ENCODE data around the gene UHRF1. TPM values are rescaled to one million over a fixed set of nuclear protein-coding genes. Genes with fewer than 3 reads are reported as not detected.
A peak's percentile ranks its signal among the peaks of the same experiment; 100 is the strongest.

The UHRF1 gene
- total and polyA plus RNA-seq, 2 of the 13 experiments (the other 11 are each of a cell fraction or from before 2014, with no cell fraction given) = 6.8 to 78.4 TPM

- DNase-seq (ENCODE audit: low spot score) (no peak), ATAC-seq (no peak), FAIRE-seq (no peak)
- H3K27me3 ChIP-seq (ENCODE audit: control insufficient read depth in 1 of 2, insufficient read depth in 2 of 2, low read length in 2 of 2) = no peaks in the 10 kb centered on the region; a peak in 1 of 5 replicates
- H3K27ac ChIP-seq (ENCODE audit: extremely low read length, insufficient read depth, low read length) = peak overlapping the region; percentile 45
- CTCF ChIA-PET (ENCODE audit: low intra/inter-chr PET ratio, low total read pairs) = no interaction called here
- peak overlapping the region; percentile 97 for H3K4me2 ChIP-seq (ENCODE audit: low read depth, low read length)
- BruUV-seq (replicated peaks) = TSS peak; percentile 72
- under 1% methylated on average over 17 of the region's 25 CpGs for WGBS (ENCODE audit: low lambda C conversion rate)
- H3K9ac ChIP-seq (ENCODE audit: insufficient read depth, low read depth, low read length) = peak overlapping the region; percentile 73
- no peak overlapping the region for H2AFZ ChIP-seq (ENCODE audit: low read length)
- H3K79me2 ChIP-seq (ENCODE audit: insufficient read depth, low read length) = peaks cover 46% of the 10 kb centered on the region
- H4K20me1 ChIP-seq (ENCODE audit: insufficient read depth, low read length) = peaks cover 40% of the 10 kb centered on the region
- intact Hi-C loops (cut with micrococcal nuclease; ENCODE audit: unreplicated experiment) = no loop called here
- POLR2A ChIA-PET = interaction anchor here (1.2 to 1.6 kb wide), 2 partner anchors 102 to 157 kb away, joined by 3 to 8 read pairs; partner anchors contain the start of gene PLIN3
- no peaks in the 10 kb centered on the region for H3K9me3 ChIP-seq (ENCODE audit: low read length)
- in situ Hi-C loops (cut with HindIII; ENCODE audit: extremely low pct_ligation_motif_present, low pct_unique_long_range_greater_than_20kb) = no loop called here
- no peaks in the 10 kb centered on the region for H3K36me3 ChIP-seq (replicated peaks in 1 of 2; ENCODE audit: control insufficient read depth in 1 of 2, insufficient read depth in 2 of 2, low read length in 2 of 2)
- H3K4me3 ChIP-seq (replicated peaks in 1 of 3; ENCODE audit: insufficient read depth in 1 of 3, low read depth in 2 of 3, low read length in 3 of 3) = peak overlapping the region; percentile 73 to 93 (median 82)
- H3K4me1 ChIP-seq (ENCODE audit: insufficient read depth, low read length) = peaks cover 41% of the 10 kb centered on the region
- TF ChIP-seq NFE2L1 (CRISPR knock-in tag; IDR thresholded peaks at IDR 0.05; ENCODE audit: borderline replicate concordance) (no peak), KDM2A (CRISPR knock-in tag; IDR thresholded peaks at IDR 0.05; ENCODE audit: borderline replicate concordance, low read depth) (0 out of 2 replicates have a peak, but pooled peaks have one; percentile 32), ZNF704 (CRISPR knock-in tag; IDR thresholded peaks at IDR 0.05; ENCODE audit: borderline replicate concordance) (no peak), PATZ1 (CRISPR knock-in tag; IDR thresholded peaks at IDR 0.05) (peak; percentile 11; the same call in 1 of the 2 replicates), THAP7 (CRISPR knock-in tag; IDR thresholded peaks at IDR 0.05) (0 out of 2 replicates have a peak, but pooled peaks have one; percentile 24), ONECUT2 (CRISPR knock-in tag; IDR thresholded peaks at IDR 0.05) (no peak), NBN (conservative IDR thresholded peaks at IDR 0.05) (no peak), NR0B2 (CRISPR knock-in tag; IDR thresholded peaks at IDR 0.05) (no peak), ZNF670 (CRISPR knock-in tag; IDR thresholded peaks at IDR 0.05; ENCODE audit: borderline replicate concordance) (no peak), ZBTB1 (CRISPR knock-in tag; IDR thresholded peaks at IDR 0.05; ENCODE audit: borderline replicate concordance) (no peak), SMC3 (IDR thresholded peaks at IDR 0.05; ENCODE audit: low read length) (no peak), FOXA3 (CRISPR knock-in tag; IDR thresholded peaks at IDR 0.05) (no peak), ARNTL (CRISPR knock-in tag; IDR thresholded peaks at IDR 0.05) (0 out of 2 replicates have a peak, but pooled peaks have one; percentile 34), HNF4G (IDR thresholded peaks at IDR 0.05; ENCODE audit: borderline replicate concordance, low read depth, low read length) (no peak), HNF4G (CRISPR knock-in tag; IDR thresholded peaks at IDR 0.05; ENCODE audit: borderline replicate concordance, low read depth) (no peak), HDAC1 (CRISPR knock-in tag; IDR thresholded peaks at IDR 0.05) (peak; percentile 47; the same call in 1 of the 2 replicates), SMARCE1 (IDR thresholded peaks at IDR 0.05; ENCODE audit: borderline replicate concordance) (no peak)
These were observed 60.7 kb downstream of the UHRF1 start for GRCh38 chr19:4969772-4970531.
